Activated T-cell treated with anti-CD3 and anti-CD28 coated beads, Interleukin-2, amount 50 U/mL, for 24 hours (primary cell): Measurements from ENCODE around the gene R3HDM2.

ENCODE experiments used
- DNase-seq: peaks from one replicate; pipeline ENCODE4 v3.0.0-alpha.2; 2020
- H3K27ac Mint-ChIP-seq: 2 replicates; pipeline ENCODE4 v1.8.0; 2020; ENCODE audit warnings: mild to moderate bottlenecking, mixed read lengths
- H3K27me3 Mint-ChIP-seq: 2 replicates; pipeline ENCODE4 v1.8.0; 2020; ENCODE audit warnings: mixed read lengths
- H3K36me3 Mint-ChIP-seq: 2 replicates; pipeline ENCODE4 v1.8.0; 2020; ENCODE audit warnings: low read depth, mixed read lengths
- H3K4me1 Mint-ChIP-seq: 2 replicates; pipeline ENCODE4 v1.8.0; 2020; ENCODE audit warnings: low read depth, mixed read lengths
- H3K4me3 Mint-ChIP-seq: 2 replicates; pipeline ENCODE4 v1.8.0; 2020; ENCODE audit warnings: mild to moderate bottlenecking, moderate library complexity, mixed read lengths
- H3K9me3 Mint-ChIP-seq: 2 replicates; pipeline ENCODE4 v1.8.0; 2020; ENCODE audit warnings: mixed read lengths

The R3HDM2 gene

GRCh38 chr12:57471661-57472060, 40.8 kb upstream of the R3HDM2 start:
- Mint-ChIP-seq H3K27me3 (no peaks in the 10 kb centered on the region), H3K4me3 (no peak overlapping the region), H3K27ac (peak overlapping the region; percentile 72), H3K4me1 (peaks cover 43% of the 10 kb centered on the region), H3K9me3 (no peaks in the 10 kb centered on the region), H3K36me3 (peaks cover 85% of the 10 kb centered on the region)
- DNase-seq, result no peak

GRCh38 chr12:57470970-57471656, 40.3 kb upstream of the R3HDM2 start:
- Mint-ChIP-seq H3K36me3 (peaks cover 80% of the 10 kb centered on the region), H3K4me1 (peaks cover 39% of the 10 kb centered on the region), H3K9me3 (no peaks in the 10 kb centered on the region), H3K27me3 (no peaks in the 10 kb centered on the region), H3K4me3 (no peak overlapping the region), H3K27ac (peak overlapping the region; percentile 75)
- DNase-seq, result no peak

- DNase-seq, result no peak
- Mint-ChIP-seq H3K4me1 (peaks cover 34% of the 10 kb centered on the region), H3K27ac (no peak overlapping the region), H3K4me3 (no peak overlapping the region), H3K27me3 (no peaks in the 10 kb centered on the region), H3K36me3 (peaks cover 73% of the 10 kb centered on the region), H3K9me3 (no peaks in the 10 kb centered on the region)
Observed at GRCh38 chr12:57470286-57470969, 39.6 kb upstream of the R3HDM2 start.

GRCh38 chr12:57469296-57470164, 38.7 kb upstream of the R3HDM2 start:
- H3K36me3 Mint-ChIP-seq, result peaks cover 67% of the 10 kb centered on the region
- no peak overlapping the region for H3K27ac Mint-ChIP-seq
- DNase-seq, result no peak
- no peaks in the 10 kb centered on the region for H3K27me3 Mint-ChIP-seq
- no peak overlapping the region for H3K4me3 Mint-ChIP-seq
- H3K9me3 Mint-ChIP-seq, result no peaks in the 10 kb centered on the region
- peaks cover 31% of the 10 kb centered on the region for H3K4me1 Mint-ChIP-seq

GRCh38 chr12:57467915-57468314, 37.1 kb upstream of the R3HDM2 start:
- DNase-seq, result no peak
- peaks cover 30% of the 10 kb centered on the region for H3K4me1 Mint-ChIP-seq
- peak overlapping the region; percentile 38 for H3K27ac Mint-ChIP-seq
- H3K9me3 Mint-ChIP-seq, result no peaks in the 10 kb centered on the region
- H3K4me3 Mint-ChIP-seq, result no peak overlapping the region
- no peaks in the 10 kb centered on the region for H3K27me3 Mint-ChIP-seq
- H3K36me3 Mint-ChIP-seq, result peaks cover 54% of the 10 kb centered on the region

GRCh38 chr12:57467212-57467874, 36.5 kb upstream of the R3HDM2 start:
- no peaks in the 10 kb centered on the region for H3K27me3 Mint-ChIP-seq
- H3K27ac Mint-ChIP-seq, result no peak overlapping the region
- peaks cover 50% of the 10 kb centered on the region for H3K36me3 Mint-ChIP-seq
- H3K4me1 Mint-ChIP-seq, result peaks cover 31% of the 10 kb centered on the region
- no peaks in the 10 kb centered on the region for H3K9me3 Mint-ChIP-seq
- no peak for DNase-seq
- H3K4me3 Mint-ChIP-seq, result no peak overlapping the region

- DNase-seq, result no peak
- no peaks in the 10 kb centered on the region for H3K9me3 Mint-ChIP-seq
- H3K4me3 Mint-ChIP-seq, result no peak overlapping the region
Observed at GRCh38 chr12:57465747-57466505, 35.1 kb upstream of the R3HDM2 start.

GRCh38 chr12:57465030-57465746, 34.3 kb upstream of the R3HDM2 start:
- H3K36me3 Mint-ChIP-seq, result peaks cover 32% of the 10 kb centered on the region
- H3K27ac Mint-ChIP-seq, result no peak overlapping the region
- H3K27me3 Mint-ChIP-seq, result peaks cover 13% of the 10 kb centered on the region
- no peak overlapping the region for H3K4me3 Mint-ChIP-seq
- peaks cover 35% of the 10 kb centered on the region for H3K4me1 Mint-ChIP-seq
- no peaks in the 10 kb centered on the region for H3K9me3 Mint-ChIP-seq
- DNase-seq, result no peak

More at GRCh38 chr12:57465747-57466505, 35.1 kb upstream of the R3HDM2 start:
- peaks cover 30% of the 10 kb centered on the region for H3K4me1 Mint-ChIP-seq
- H3K36me3 Mint-ChIP-seq, result peaks cover 37% of the 10 kb centered on the region
- peaks cover 7% of the 10 kb centered on the region for H3K27me3 Mint-ChIP-seq
- no peak overlapping the region for H3K27ac Mint-ChIP-seq

- Mint-ChIP-seq H3K27ac (no peak overlapping the region), H3K4me3 (no peak overlapping the region), H3K9me3 (no peaks in the 10 kb centered on the region), H3K36me3 (peaks cover 27% of the 10 kb centered on the region), H3K27me3 (peaks cover 13% of the 10 kb centered on the region), H3K4me1 (peaks cover 38% of the 10 kb centered on the region)
- DNase-seq, result no peak
Observed at GRCh38 chr12:57464569-57464968, 33.7 kb upstream of the R3HDM2 start.

- H3K4me3 Mint-ChIP-seq, result peak overlapping the region; percentile 84
- peaks cover 52% of the 10 kb centered on the region for H3K4me1 Mint-ChIP-seq
- peaks cover 13% of the 10 kb centered on the region for H3K27me3 Mint-ChIP-seq
- H3K27ac Mint-ChIP-seq, result peak overlapping the region; percentile 90
- peaks cover 12% of the 10 kb centered on the region for H3K36me3 Mint-ChIP-seq
- DNase-seq, result no peak
- no peaks in the 10 kb centered on the region for H3K9me3 Mint-ChIP-seq
Observed at GRCh38 chr12:57462912-57463253, 32.0 kb upstream of the R3HDM2 start.

GRCh38 chr12:57462251-57462911, 31.5 kb upstream of the R3HDM2 start:
- peaks cover 52% of the 10 kb centered on the region for H3K4me1 Mint-ChIP-seq
- peaks cover 7% of the 10 kb centered on the region for H3K36me3 Mint-ChIP-seq
- peak overlapping the region; percentile 84 for H3K4me3 Mint-ChIP-seq
- DNase-seq, result peak; percentile 91
- peaks cover 13% of the 10 kb centered on the region for H3K27me3 Mint-ChIP-seq
- peak overlapping the region; percentile 90 for H3K27ac Mint-ChIP-seq
- no peaks in the 10 kb centered on the region for H3K9me3 Mint-ChIP-seq

GRCh38 chr12:57461917-57462250, 31.0 kb upstream of the R3HDM2 start:
- Mint-ChIP-seq H3K27ac (peak overlapping the region; percentile 59), H3K9me3 (no peaks in the 10 kb centered on the region), H3K4me3 (peak overlapping the region; percentile 84), H3K27me3 (peaks cover 13% of the 10 kb centered on the region), H3K4me1 (peaks cover 52% of the 10 kb centered on the region), H3K36me3 (peaks cover 3% of the 10 kb centered on the region)
- DNase-seq, result no peak
